CD14-positive monocyte (primary cell): Measurements from ENCODE around the gene MMP2. TPM values are rescaled to one million over a fixed set of nuclear protein-coding genes. Genes with fewer than 3 reads are reported as not detected.
A peak's percentile ranks its signal among the peaks of the same experiment; 100 is the strongest.

ENCODE experiments used
- DNase-seq, 3 donors: peaks; one replicate each; pipeline ENCODE4 v3.0.0-alpha.2; 2011 to 2022
- H2AFZ ChIP-seq: 2 replicates; pipeline ENCODE4 v1.6.0; 2012; ENCODE audit warnings: mild to moderate bottlenecking, low read depth, low read length, inconsistent platforms; ENCODE audit not compliant: insufficient read depth, poor library complexity, severe bottlenecking
- H3K27ac ChIP-seq, 2 donors: 1 replicate in 1 of 2; 2 replicates in 1 of 2; pipeline ENCODE4 v1.5.1; 2012 to 2013; ENCODE audit warnings: low read length in 2 of 2, control low read depth in 1 of 2, inconsistent platforms in 1 of 2, low read depth in 1 of 2, mild to moderate bottlenecking in 1 of 2
- H3K27me3 ChIP-seq, 2 donors: one replicate each; pipeline versions ENCODE4 v1.6.0 to v1.6.1; 2011 to 2013; ENCODE audit warnings: low read length in 2 of 2; ENCODE audit not compliant: control insufficient read depth in 2 of 2, insufficient read depth in 2 of 2
- H3K36me3 ChIP-seq, 2 donors: replicated peaks in 1 of 2; 1 replicate in 1 of 2; 2 replicates in 1 of 2; pipeline versions ENCODE4 v1.5.1 to v1.6.1; 2012 to 2013; ENCODE audit warnings: low read length in 2 of 2, control low read depth in 1 of 2, inconsistent platforms in 1 of 2, mild to moderate bottlenecking in 1 of 2; ENCODE audit not compliant: insufficient read depth in 2 of 2, control insufficient read depth in 1 of 2
- H3K4me1 ChIP-seq, 2 donors: 1 replicate in 1 of 2; 2 replicates in 1 of 2; pipeline versions ENCODE4 v1.5.1 to v1.6.1; 2012 to 2013; ENCODE audit warnings: low read length in 2 of 2, control low read depth in 1 of 2, inconsistent platforms in 1 of 2, mild to moderate bottlenecking in 1 of 2, moderate library complexity in 1 of 2; ENCODE audit not compliant: insufficient read depth in 2 of 2, control insufficient read depth in 1 of 2
- H3K4me2 ChIP-seq: replicated peaks from 2 replicates; pipeline ENCODE3; 2012; ENCODE audit warnings: low read length, moderate library complexity, mild to moderate bottlenecking; ENCODE audit not compliant: poor library complexity, severe bottlenecking; ENCODE audit errors: extremely low read depth
- H3K4me3 ChIP-seq, 3 experiments: fragments of 200-600 bp in 1 of 3; sonication (generic) in 1 of 3; replicated peaks in 1 of 3; 1 replicate in 2 of 3; 2 replicates in 1 of 3; pipeline ENCODE4 v1.5.1; 2011 to 2013; ENCODE audit warnings: low read length in 3 of 3, mild to moderate bottlenecking in 3 of 3, control low read depth in 2 of 3, low read depth in 2 of 3, inconsistent platforms in 1 of 3, moderate library complexity in 1 of 3
- H3K79me2 ChIP-seq: 2 replicates; pipeline ENCODE4 v1.6.0; 2012; ENCODE audit warnings: mild to moderate bottlenecking, control low read depth, inconsistent platforms, low read length, moderate library complexity; ENCODE audit not compliant: insufficient read depth
- H3K9ac ChIP-seq: 2 replicates; pipeline ENCODE4 v1.6.0; 2017; ENCODE audit warnings: low read length, mild to moderate bottlenecking; ENCODE audit not compliant: insufficient read depth, poor library complexity, severe bottlenecking
- H3K9me3 ChIP-seq, 2 donors: replicated peaks in 1 of 2; 1 replicate in 1 of 2; 2 replicates in 1 of 2; pipeline versions ENCODE4 v1.5.1 to v1.6.1; 2012 to 2013; ENCODE audit warnings: low read length in 2 of 2, control low read depth in 1 of 2; ENCODE audit not compliant: control insufficient read depth in 1 of 2, insufficient read depth in 1 of 2
- H4K20me1 ChIP-seq: 2 replicates; pipeline ENCODE4 v1.6.0; 2012; ENCODE audit warnings: mild to moderate bottlenecking, low read length, control low read depth, moderate library complexity; ENCODE audit not compliant: insufficient read depth
- H3K27ac Mint-ChIP-seq, 7 donors: one replicate each; pipeline ENCODE4 v1.8.0; 2020; ENCODE audit warnings: mild to moderate bottlenecking in 7 of 7, mixed read lengths in 7 of 7, moderate library complexity in 6 of 7, inconsistent platforms in 2 of 7
- H3K27me3 Mint-ChIP-seq, 3 donors: one replicate each; pipeline ENCODE4 v1.8.0; 2021 to 2022; ENCODE audit warnings: low read depth in 3 of 3, mild to moderate bottlenecking in 3 of 3, mixed read lengths in 3 of 3, moderate library complexity in 3 of 3, inconsistent platforms in 1 of 3
- H3K36me3 Mint-ChIP-seq, 2 donors: one replicate each; pipeline ENCODE4 v1.8.0; 2020; ENCODE audit warnings: mixed read lengths in 2 of 2, inconsistent platforms in 1 of 2, mild to moderate bottlenecking in 1 of 2
- H3K4me1 Mint-ChIP-seq: one replicate; pipeline ENCODE4 v1.8.0; 2020; ENCODE audit warnings: mild to moderate bottlenecking, mixed read lengths
- H3K4me3 Mint-ChIP-seq, 2 donors: one replicate each; pipeline ENCODE4 v1.8.0; 2020; ENCODE audit warnings: mild to moderate bottlenecking in 2 of 2, mixed read lengths in 2 of 2, moderate library complexity in 1 of 2
- H3K9me3 Mint-ChIP-seq, 7 donors: one replicate each; pipeline ENCODE4 v1.8.0; 2020 to 2022; ENCODE audit warnings: mixed read lengths in 7 of 7, mild to moderate bottlenecking in 6 of 7, moderate library complexity in 6 of 7, inconsistent platforms in 2 of 7
- WGBS: methylation state at CpG from one replicate; pipeline ENCODE4 v1.1.5; 2013; ENCODE audit warnings: missing lambda C conversion rate; ENCODE audit not compliant: insufficient coverage; 5-methylcytosine and 5-hydroxymethylcytosine counted together
- intact Hi-C, 2 donors: fragments of 100-400 bp; cut with micrococcal nuclease; formaldehyde crosslinking; loops; one replicate each; pipeline versions ENCODE4 v1.15.0 to v1.15.1; 2023
- polyA plus RNA-seq, 3 donors: library from polyadenylated mRNA; depleted of rRNA in 1 of 3; unstranded in 2 of 3; stranded (reverse) in 1 of 3; fragments of 300-500 nt in 2 of 3; fragments of >200 nt in 1 of 3; fragmentation: Illumina TruSeq in 2 of 3; gene quantifications; 1 replicate in 2 of 3; 2 replicates in 1 of 3; pipeline ENCODE4 v1.2.3, GENCODE V29; 2012 to 2021
- TF ChIP-seq, protein P1 (sequence below): fragments of 200-600 bp; IDR thresholded peaks from one replicate; pipeline ENCODE4 v1.8.0; 2022; ENCODE audit warnings: antibody characterized with exemption, mild to moderate bottlenecking

MMP2 gene
- polyA plus RNA-seq, 3 donors, result not detected

DNA sequence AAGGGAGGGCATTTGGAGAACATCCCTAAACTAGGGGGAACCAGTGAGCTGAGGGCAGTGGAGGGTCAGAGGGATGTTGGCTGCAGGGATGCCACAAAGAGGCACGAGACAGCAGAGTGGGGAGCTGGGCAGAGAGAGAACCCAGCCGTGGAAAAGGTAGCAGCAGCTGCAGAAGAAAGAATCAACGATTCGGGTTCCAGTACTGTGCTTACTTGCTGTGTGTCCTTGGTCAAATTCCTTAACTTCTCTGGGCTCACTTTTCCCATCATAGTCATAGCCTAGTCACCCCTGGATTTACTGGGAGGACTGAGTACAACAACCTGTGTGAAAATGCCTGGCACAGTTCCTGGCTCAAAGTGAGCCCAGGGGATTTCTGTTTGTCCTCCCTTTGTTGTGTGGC is 12.8 kb upstream of the MMP2 start:
- H2AFZ ChIP-seq, result no peak overlapping the region
- TF ChIP-seq, protein P1, sequence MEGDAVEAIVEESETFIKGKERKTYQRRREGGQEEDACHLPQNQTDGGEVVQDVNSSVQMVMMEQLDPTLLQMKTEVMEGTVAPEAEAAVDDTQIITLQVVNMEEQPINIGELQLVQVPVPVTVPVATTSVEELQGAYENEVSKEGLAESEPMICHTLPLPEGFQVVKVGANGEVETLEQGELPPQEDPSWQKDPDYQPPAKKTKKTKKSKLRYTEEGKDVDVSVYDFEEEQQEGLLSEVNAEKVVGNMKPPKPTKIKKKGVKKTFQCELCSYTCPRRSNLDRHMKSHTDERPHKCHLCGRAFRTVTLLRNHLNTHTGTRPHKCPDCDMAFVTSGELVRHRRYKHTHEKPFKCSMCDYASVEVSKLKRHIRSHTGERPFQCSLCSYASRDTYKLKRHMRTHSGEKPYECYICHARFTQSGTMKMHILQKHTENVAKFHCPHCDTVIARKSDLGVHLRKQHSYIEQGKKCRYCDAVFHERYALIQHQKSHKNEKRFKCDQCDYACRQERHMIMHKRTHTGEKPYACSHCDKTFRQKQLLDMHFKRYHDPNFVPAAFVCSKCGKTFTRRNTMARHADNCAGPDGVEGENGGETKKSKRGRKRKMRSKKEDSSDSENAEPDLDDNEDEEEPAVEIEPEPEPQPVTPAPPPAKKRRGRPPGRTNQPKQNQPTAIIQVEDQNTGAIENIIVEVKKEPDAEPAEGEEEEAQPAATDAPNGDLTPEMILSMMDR, result no peak
- H3K9me3 ChIP-seq, result no peaks in the 10 kb centered on the region
- no peaks in the 10 kb centered on the region for H3K79me2 ChIP-seq
- Mint-ChIP-seq H3K9me3 (no peaks in the 10 kb centered on the region), H3K4me1 (peaks cover 11% of the 10 kb centered on the region), H3K36me3 (no peaks in the 10 kb centered on the region), H3K27ac (no peak overlapping the region), H3K4me3 (no peak overlapping the region), H3K27me3 (peaks cover 0 to 4% (median 2%) of the 10 kb centered on the region in 3 donors)
- H3K4me2 ChIP-seq, result no peak overlapping the region
- H3K9ac ChIP-seq, result no peak overlapping the region
- H3K27ac ChIP-seq, result no peak overlapping the region
- H3K27me3 ChIP-seq, result no peaks in the 10 kb centered on the region
- H3K4me3 ChIP-seq, result no peak overlapping the region
- H3K36me3 ChIP-seq, result no peaks in the 10 kb centered on the region
- WGBS, result 100% methylated on average over 4 of the region's 4 CpGs
- H3K4me1 ChIP-seq, result peaks cover 2 to 3% of the 10 kb centered on the region in 2 donors
- intact Hi-C loops, result loop anchor here (5.0 to 10.0 kb wide), 2 partner anchors 79 to 376 kb away; no protein-coding TSS in a partner anchor
- H4K20me1 ChIP-seq, result no peaks in the 10 kb centered on the region
- DNase-seq, result no peak

DNA sequence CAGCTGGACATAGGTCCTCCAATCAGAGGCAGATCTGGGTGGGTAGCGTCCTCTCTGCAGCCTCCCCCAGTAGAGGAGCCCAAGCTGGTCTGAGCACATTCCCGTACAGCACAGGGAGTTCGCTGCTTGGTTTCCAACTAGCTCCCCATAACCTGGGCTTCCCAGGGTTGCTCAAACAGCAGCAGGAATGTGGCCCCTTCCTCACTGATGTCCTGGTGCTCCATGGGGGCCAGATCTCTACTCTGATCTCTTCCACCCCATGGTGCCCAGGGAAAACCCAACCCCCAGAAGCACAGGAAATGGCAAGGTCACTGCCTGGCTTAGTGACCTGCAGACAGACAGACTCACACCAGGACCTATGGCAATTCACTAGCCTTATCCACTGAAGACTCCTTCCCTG is 11.1 kb upstream of the MMP2 start:
- intact Hi-C loops, result loop anchor here (5.0 to 10.0 kb wide), 2 partner anchors 77 to 374 kb away; no protein-coding TSS in a partner anchor
- H3K4me2 ChIP-seq, result no peak overlapping the region
- H3K27ac ChIP-seq, result no peak overlapping the region

More for the DNA sequence above, 11.1 kb upstream of the MMP2 start:
- Mint-ChIP-seq H3K27ac (peak overlapping the region in 1 of 7 donors; percentile 11), H3K4me3 (no peak overlapping the region), H3K4me1 (peaks cover 24% of the 10 kb centered on the region), H3K9me3 (no peaks in the 10 kb centered on the region), H3K36me3 (no peaks in the 10 kb centered on the region), H3K27me3 (peaks cover 0 to 4% (median 2%) of the 10 kb centered on the region in 3 donors)
- Histone ChIP-seq H3K4me1 (peaks cover 3 to 13% of the 10 kb centered on the region in 2 donors), H3K9me3 (no peaks in the 10 kb centered on the region), H4K20me1 (no peaks in the 10 kb centered on the region), H3K9ac (no peak overlapping the region), H3K4me3 (no peak overlapping the region), H2AFZ (no peak overlapping the region), H3K79me2 (no peaks in the 10 kb centered on the region), H3K36me3 (no peaks in the 10 kb centered on the region), H3K27me3 (no peaks in the 10 kb centered on the region)
- WGBS, result 100% methylated on average over 3 of the region's 3 CpGs
- TF ChIP-seq, protein P1, result no peak
- no peak for DNase-seq
